Activated naive CD4-positive, alpha-beta T cell treated with anti-CD3 and anti-CD28 coated beads, Interleukin-2, amount 50 U/mL, for 72 hours (primary cell): ENCODE measurements around the gene TOB2. TPM values are rescaled to one million over a fixed set of nuclear protein-coding genes. Genes with fewer than 3 reads are reported as not detected.
"Not testable (repeated sequence)": the region's sequence is repeated elsewhere in the genome, so short reads cannot be mapped to it uniquely, and the experiment has no call there.

Source experiments
- ATAC-seq, 2 donors: fragments of 150-1000 bp; cut with Tn5 transposase; 2 replicates each; pipeline ENCODE4 v1.10.0; 2021; ENCODE audit warnings: mild to moderate bottlenecking in 2 of 2, moderate library complexity in 2 of 2
- DNase-seq, 2 donors: peaks; one replicate each; pipeline ENCODE4 v3.0.0; 2021 to 2022; ENCODE audit warnings: low spot score in 2 of 2
- H3K27ac Mint-ChIP-seq, 2 donors: one replicate each; pipeline ENCODE4 v1.8.0; 2022; ENCODE audit warnings: mild to moderate bottlenecking in 2 of 2, mixed read lengths in 2 of 2
- H3K36me3 Mint-ChIP-seq, 2 donors: one replicate each; pipeline ENCODE4 v1.8.0; 2022; ENCODE audit warnings: mixed read lengths in 2 of 2
- H3K9me3 Mint-ChIP-seq, 2 donors: one replicate each; pipeline ENCODE4 v1.8.0; 2022; ENCODE audit warnings: mixed read lengths in 2 of 2
- total RNA-seq, 2 donors: library from RNA; stranded (reverse); gene quantifications; one replicate each; pipeline ENCODE4 v1.2.3, GENCODE V29; 2022

Gene TOB2
- total RNA-seq, 2 donors from 2014 or later, result 28.1 to 29.9 TPM

DNA sequence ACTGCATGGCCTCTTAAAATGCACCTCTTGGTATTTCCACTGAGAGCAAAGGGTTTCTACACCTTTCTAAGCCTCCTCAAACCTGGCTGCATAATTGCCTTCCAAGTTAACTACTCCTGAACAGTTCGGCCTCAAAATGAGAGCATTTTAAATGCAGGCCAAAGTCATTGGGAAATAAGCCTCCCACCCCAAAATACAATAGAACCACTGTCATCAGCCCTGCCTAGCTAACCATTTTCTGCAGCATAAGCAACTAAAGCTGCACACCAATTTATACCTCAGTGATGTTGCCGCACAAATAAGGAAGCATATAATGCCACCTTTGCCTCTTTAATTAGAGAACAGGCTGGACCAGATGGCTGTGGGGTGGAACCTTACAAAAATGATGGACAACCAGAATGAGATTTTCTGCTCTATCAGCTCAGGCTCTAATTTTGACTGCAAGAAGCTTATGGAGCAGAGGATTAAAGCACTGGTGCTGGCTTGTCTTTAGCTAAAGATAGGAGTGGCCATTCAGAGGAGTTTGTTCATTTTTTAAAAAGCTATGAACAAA lies 4.3 kb downstream of the TOB2 start:
- Mint-ChIP-seq H3K36me3 (peaks cover 17 to 21% of the 10 kb centered on the region in 2 donors), H3K27ac (peak overlapping the region in 1 of 2 donors; percentile 44), H3K9me3 (no peaks in the 10 kb centered on the region)
- DNase-seq, result no peak
- ATAC-seq, result no peak

DNA sequence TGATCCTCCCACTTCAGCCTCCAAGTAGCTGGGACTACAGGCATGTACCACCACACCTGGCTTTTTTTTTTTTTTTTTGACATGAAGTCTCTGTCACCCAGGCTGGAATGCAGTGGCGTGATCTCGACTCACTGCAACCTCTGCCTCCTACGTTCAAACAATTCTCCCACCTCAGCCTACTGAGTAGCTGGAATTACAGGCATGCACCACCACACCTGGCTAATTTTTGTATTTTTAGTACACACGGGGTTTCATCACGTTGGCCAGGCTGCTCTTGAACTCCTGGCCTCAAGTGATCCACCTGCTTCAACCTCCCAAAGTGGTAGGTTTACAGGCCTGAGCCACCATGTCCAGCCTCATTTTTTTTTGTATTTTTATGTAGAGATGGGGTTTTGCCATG lies 6.1 kb downstream of the TOB2 start:
- Mint-ChIP-seq H3K36me3 (peaks cover 16 to 22% of the 10 kb centered on the region in 2 donors), H3K27ac (peak overlapping the region; percentile 25 to 60)
- not testable (repeated sequence) for H3K9me3 Mint-ChIP-seq, ATAC-seq, DNase-seq

DNA sequence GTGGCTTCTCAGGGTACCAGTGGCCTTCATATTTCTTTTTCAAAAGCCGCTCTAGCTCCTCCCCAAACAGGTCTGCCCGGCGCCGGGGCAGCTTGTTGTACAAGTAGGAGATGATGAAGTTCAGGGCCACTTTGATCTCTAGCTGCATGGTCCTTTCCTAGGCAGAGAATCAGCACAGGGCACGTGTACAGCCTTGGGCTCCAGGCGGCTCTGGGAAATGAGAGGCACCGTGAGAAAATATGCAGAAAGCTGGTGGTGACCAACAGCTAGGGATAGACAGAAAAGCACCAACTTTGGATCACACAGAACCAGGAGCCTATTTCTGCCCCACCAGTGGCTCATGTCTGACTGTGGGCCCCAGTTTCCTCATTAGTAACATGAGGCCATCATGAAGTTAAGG lies 9.4 kb downstream of the TOB2 start:
- ATAC-seq, result no peak
- DNase-seq, result no peak
- Mint-ChIP-seq H3K27ac (no peak overlapping the region), H3K36me3 (peaks cover 0 to 11% of the 10 kb centered on the region in 2 donors), H3K9me3 (no peaks in the 10 kb centered on the region)

DNA sequence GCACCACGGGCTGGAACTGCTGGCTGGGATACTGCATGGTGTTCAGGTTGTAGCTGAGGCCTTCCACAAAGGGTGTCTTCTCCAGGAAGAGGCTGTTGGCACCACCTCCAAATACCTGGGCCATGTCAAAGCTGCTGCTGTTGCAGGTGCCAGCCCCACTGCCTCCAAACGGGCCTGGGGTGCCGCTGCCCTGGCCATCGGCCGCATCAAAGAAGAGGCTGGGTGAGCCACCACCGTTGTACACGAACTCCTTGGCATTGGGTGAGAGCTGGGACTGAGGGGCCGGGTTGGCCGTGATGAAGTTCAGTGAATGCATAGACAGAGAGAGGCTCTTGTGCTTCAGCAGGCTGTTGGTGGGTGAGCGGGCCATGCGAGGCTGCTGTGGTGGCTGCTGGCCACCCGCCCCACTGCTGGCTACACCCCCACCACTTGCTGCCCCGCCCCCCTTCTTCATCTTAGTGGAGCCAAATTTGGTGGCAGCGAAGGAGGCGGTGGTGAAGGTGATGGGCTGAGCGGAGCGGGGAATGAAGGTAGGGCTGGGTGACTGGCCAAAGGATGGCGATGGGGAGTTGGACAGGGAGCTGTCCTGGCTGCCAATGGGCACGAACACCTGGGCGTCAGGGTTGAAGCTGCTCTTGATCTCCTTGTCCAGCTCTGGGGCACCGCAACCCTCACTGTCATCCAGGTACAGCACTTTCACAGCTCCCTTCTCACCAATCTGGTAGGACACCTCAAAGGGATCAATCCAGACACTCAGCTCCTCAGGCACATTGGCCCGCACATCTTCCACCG lies 10.1 kb downstream of the TOB2 start:
- ATAC-seq, result no peak

GRCh38 chr22:41435560-41435959 lies 11.0 kb downstream of the TOB2 start:
- H3K9me3 Mint-ChIP-seq, result no peaks in the 10 kb centered on the region
- peaks cover 0 to 19% of the 10 kb centered on the region in 2 donors for H3K36me3 Mint-ChIP-seq
- DNase-seq (no peak), ATAC-seq (no peak)
- peak overlapping the region; percentile 50 to 67 for H3K27ac Mint-ChIP-seq

More for the DNA sequence above, 10.1 kb downstream of the TOB2 start:
- Mint-ChIP-seq H3K36me3 (peaks cover 0 to 13% of the 10 kb centered on the region in 2 donors), H3K27ac (peak overlapping the region in 1 of 2 donors; percentile 67), H3K9me3 (no peaks in the 10 kb centered on the region)
- DNase-seq, result no peak

DNA sequence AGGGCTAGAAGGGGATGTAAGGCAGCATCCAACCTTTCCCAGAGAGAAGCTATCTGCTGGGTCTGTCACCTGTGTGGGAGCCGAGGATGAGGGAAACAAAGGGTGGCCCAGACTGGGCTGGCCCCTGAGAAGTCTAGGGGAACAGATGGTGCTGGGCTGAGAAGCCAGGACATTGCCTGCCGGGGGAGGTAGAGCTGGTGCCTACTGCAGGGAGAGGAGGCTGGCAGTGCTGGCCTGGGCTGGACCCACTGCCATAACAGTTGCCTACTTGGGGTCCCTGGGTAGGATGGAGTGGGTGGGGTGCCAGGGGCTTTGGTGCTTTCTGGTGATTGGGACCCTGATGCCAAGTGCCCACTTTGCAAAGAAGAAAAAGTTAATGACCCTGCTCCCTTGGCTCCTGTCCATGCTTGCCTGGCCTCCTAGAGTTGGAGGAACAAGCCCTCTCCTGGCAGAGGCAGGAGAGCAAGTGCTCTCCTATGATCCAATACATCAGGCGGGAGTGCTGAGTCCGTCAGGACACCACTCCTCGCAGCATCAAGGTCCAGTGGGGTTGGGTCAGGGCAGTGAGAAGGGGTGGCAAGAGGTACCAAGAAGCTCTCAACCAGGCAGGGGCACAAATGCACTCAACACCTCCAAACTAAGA lies 12.1 kb downstream of the TOB2 start:
- Mint-ChIP-seq H3K27ac (peak overlapping the region in 1 of 2 donors; percentile 50), H3K36me3 (peaks cover 0 to 19% of the 10 kb centered on the region in 2 donors)
- not testable (repeated sequence) for ATAC-seq, H3K9me3 Mint-ChIP-seq, DNase-seq

DNA sequence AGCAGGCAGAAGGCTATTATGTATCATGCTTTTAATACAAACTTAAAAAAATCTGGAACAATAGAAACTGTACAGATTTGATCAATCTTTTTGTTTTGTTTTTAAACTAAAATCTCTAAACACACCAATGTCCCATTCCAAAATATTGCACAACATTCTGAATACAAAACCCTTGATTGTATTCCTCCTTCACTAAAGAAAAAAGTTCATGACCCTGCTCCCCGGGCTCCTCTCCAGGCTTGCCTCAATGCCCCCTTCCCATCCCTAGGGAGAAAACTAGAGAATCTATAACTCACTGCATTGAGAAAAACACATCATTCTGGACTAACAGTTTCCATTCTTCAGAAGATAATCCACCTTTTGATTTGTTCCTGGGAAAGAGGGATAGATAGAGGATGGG lies 13.1 kb downstream of the TOB2 start:
- Mint-ChIP-seq H3K27ac (peak overlapping the region in 1 of 2 donors; percentile 86), H3K36me3 (peaks cover 0 to 19% of the 10 kb centered on the region in 2 donors)
- DNase-seq, ATAC-seq, H3K9me3 Mint-ChIP-seq: not testable (repeated sequence)

- Mint-ChIP-seq H3K27ac (peak overlapping the region; percentile 63 to 87), H3K36me3 (peaks cover 0 to 14% of the 10 kb centered on the region in 2 donors), H3K9me3 (no peaks in the 10 kb centered on the region)
- ATAC-seq (no peak), DNase-seq (no peak)
Observed at GRCh38 chr22:41431656-41432055, 14.9 kb downstream of the TOB2 start.

GRCh38 chr22:41429951-41430332 lies 16.7 kb downstream of the TOB2 start:
- no peak overlapping the region for H3K27ac Mint-ChIP-seq
- ATAC-seq, result no peak
- no peaks in the 10 kb centered on the region for H3K9me3 Mint-ChIP-seq
- peaks cover 0 to 8% of the 10 kb centered on the region in 2 donors for H3K36me3 Mint-ChIP-seq
- DNase-seq, result no peak

DNA sequence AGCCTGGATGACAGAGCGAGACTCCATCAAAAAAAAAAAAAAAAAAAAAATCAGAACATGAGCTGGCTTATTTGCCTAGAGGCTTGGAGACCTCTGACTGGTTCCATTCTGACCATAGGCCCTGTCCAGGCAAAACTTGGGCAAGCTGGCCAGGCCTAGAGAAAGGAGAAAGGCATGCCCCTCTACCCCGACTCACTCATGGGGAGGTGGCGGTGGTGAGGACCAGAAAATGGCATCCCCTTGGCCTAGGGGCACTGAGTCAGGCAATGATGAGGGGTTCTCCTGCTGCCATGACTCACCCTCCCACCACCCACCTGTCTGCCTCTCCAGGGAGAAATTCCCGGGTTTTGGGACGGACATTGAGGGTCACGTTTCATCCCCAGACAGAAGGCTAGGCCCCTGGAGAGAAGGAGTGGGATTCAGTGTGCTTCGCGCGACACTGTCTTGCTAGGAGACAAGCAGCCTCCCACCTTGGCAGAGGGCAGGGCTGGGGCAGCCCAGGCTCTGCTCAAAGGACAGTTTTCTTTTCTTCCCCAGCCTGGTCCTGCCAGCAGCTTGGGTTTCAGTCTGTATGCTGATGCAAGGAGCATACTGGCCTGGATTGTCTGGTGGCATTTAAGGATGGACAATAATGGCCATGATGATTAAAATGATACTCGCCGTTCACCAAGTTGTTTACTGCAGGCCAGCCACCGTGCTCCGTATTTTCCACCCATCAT lies 17.2 kb downstream of the TOB2 start:
- Mint-ChIP-seq H3K36me3 (peaks cover 0 to 8% of the 10 kb centered on the region in 2 donors), H3K27ac (peak overlapping the region in 1 of 2 donors; percentile 35)
- ATAC-seq, result no peak

GRCh38 chr22:41425660-41426365 lies 20.8 kb downstream of the TOB2 start:
- no peaks in the 10 kb centered on the region for H3K9me3 Mint-ChIP-seq
- DNase-seq (peak in 1 of 2 donors; percentile 11), ATAC-seq (peak; percentile 80 to 81)
- peak overlapping the region; percentile 72 to 73 for H3K27ac Mint-ChIP-seq
- no peaks in the 10 kb centered on the region for H3K36me3 Mint-ChIP-seq

More for the DNA sequence above, 17.2 kb downstream of the TOB2 start:
- no peak for DNase-seq
- no peaks in the 10 kb centered on the region for H3K9me3 Mint-ChIP-seq

- DNase-seq (no peak), ATAC-seq (no peak)
- H3K27ac Mint-ChIP-seq, result peak overlapping the region in 1 of 2 donors; percentile 80
- peaks cover 11% of the 10 kb centered on the region in 2 donors for H3K36me3 Mint-ChIP-seq
- H3K9me3 Mint-ChIP-seq, result no peaks in the 10 kb centered on the region
Observed at GRCh38 chr22:41418717-41419116, 27.9 kb downstream of the TOB2 start.

DNA sequence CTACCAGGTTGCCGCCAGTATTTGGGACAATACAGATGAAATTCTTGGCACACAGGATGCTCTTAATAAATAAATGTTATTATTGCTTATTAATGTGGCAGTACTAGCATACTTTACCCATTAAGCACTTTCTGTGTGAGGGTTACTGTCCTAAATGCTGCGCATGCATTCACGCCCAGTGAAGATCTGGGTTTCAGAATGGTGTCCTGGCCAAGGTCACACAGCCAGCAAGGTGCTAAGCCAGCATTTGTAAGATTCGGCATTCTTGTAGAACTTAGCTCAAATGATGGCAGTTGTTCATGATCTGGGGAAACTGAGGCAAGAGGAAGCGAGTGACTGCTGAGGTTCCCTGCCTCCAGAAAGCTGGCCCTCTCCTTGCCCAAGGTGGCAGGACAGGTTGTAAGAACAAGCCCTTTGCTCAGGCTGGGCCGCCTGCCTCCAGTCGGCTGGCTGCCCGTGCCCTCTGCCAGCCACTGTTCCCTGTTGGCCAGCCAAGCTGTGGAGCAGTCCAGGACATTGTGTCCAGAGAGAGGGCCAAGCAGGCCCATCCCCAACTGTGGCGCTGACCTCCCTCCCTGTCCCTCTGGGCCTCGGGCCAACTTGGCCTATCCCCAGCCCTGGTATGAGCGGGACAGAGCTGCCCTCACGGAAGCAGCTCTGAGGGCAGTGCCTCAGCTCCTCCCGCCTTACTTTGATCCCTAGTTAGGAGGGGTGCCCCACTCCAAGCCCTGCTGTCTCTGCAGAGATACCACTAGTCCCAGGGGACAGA lies 28.8 kb downstream of the TOB2 start:
- H3K36me3 Mint-ChIP-seq, result peaks cover 11% of the 10 kb centered on the region in 2 donors
- DNase-seq (no peak), ATAC-seq (no peak)
- H3K9me3 Mint-ChIP-seq, result no peaks in the 10 kb centered on the region
- H3K27ac Mint-ChIP-seq, result peak overlapping the region in 1 of 2 donors; percentile 80

- peaks cover 11% of the 10 kb centered on the region in 2 donors for H3K36me3 Mint-ChIP-seq
- no peak for ATAC-seq
- H3K9me3 Mint-ChIP-seq, result no peaks in the 10 kb centered on the region
- H3K27ac Mint-ChIP-seq, result peak overlapping the region in 1 of 2 donors; percentile 99
- no peak for DNase-seq
Observed at GRCh38 chr22:41415554-41415953, 31.0 kb downstream of the TOB2 start.

- ATAC-seq (no peak), DNase-seq (no peak)
- H3K36me3 Mint-ChIP-seq, result peaks cover 11% of the 10 kb centered on the region in 2 donors
- peak overlapping the region; percentile 87 to 99 for H3K27ac Mint-ChIP-seq
- H3K9me3 Mint-ChIP-seq, result no peaks in the 10 kb centered on the region
Observed at GRCh38 chr22:41411021-41411851, 35.4 kb downstream of the TOB2 start.
